SU-DHL-6 (cell line): Measurements from ENCODE around the gene NKD1.

ENCODE experiments used
- H2AFZ ChIP-seq: fragments of 200-600 bp; sonication (generic); 2 replicates; pipeline ENCODE4 v1.6.1; 2014; ENCODE audit warnings: low read depth, mild to moderate bottlenecking, moderate library complexity, mixed read lengths, antibody characterized with exemption, low read length; ENCODE audit not compliant: severe bottlenecking
- H3F3A ChIP-seq: fragments of 200-600 bp; shearing (Covaris generic); 2 replicates; pipeline ENCODE4 v1.6.0; 2016; ENCODE audit warnings: antibody characterized with exemption, mild to moderate bottlenecking; ENCODE audit not compliant: insufficient read depth
- H3K27ac ChIP-seq: fragments of 200-600 bp; sonication (generic); 2 replicates; pipeline ENCODE4 v1.5.1; 2016; ENCODE audit warnings: low read depth, mild to moderate bottlenecking, low read length, moderate library complexity, mixed read lengths
- H3K27me3 ChIP-seq: fragments of 200-600 bp; sonication (generic), shearing (Covaris generic); 2 replicates; pipeline ENCODE4 v1.6.0; 2014; ENCODE audit warnings: mild to moderate bottlenecking, low read length
- H3K36me3 ChIP-seq: fragments of 200-600 bp; sonication (generic); 2 replicates; pipeline ENCODE4 v1.6.1; 2014; ENCODE audit warnings: mild to moderate bottlenecking, low read length, mixed read lengths
- H3K4me2 ChIP-seq: fragments of 300-600, 200-600 bp; shearing (Covaris generic), sonication (generic); 2 replicates; pipeline ENCODE4 v1.6.0; 2014; ENCODE audit warnings: low read length, low read depth, mild to moderate bottlenecking; ENCODE audit not compliant: poor library complexity, severe bottlenecking
- H3K4me3 ChIP-seq: fragments of 200-600 bp; sonication (generic); 2 replicates; pipeline ENCODE4 v1.5.1; 2014; ENCODE audit warnings: antibody characterized with exemption, low read length, mild to moderate bottlenecking, mixed read lengths; ENCODE audit not compliant: insufficient read depth, poor library complexity, severe bottlenecking
- H3K79me2 ChIP-seq: fragments of 200-600 bp; sonication (generic); 2 replicates; pipeline ENCODE4 v1.6.1; 2014; ENCODE audit warnings: mild to moderate bottlenecking, low read length, moderate library complexity; ENCODE audit not compliant: insufficient read depth
- H3K9ac ChIP-seq: fragments of 200-600 bp; sonication (generic); 2 replicates; pipeline ENCODE4 v1.7.0; 2014; ENCODE audit warnings: mild to moderate bottlenecking, low read length
- H3K9me2 ChIP-seq: fragments of 200-600 bp; sonication (generic); replicated peaks from 2 replicates; pipeline ENCODE4 v1.6.1; 2014; ENCODE audit warnings: low read length; ENCODE audit not compliant: insufficient read depth
- H3K9me3 ChIP-seq: fragments of 200-600 bp; sonication (generic); 2 replicates; pipeline ENCODE4 v1.6.1; 2014; ENCODE audit warnings: low read length, mixed read lengths; ENCODE audit not compliant: insufficient read depth
- H4K20me1 ChIP-seq: fragments of 200-600 bp; sonication (generic); 2 replicates; pipeline ENCODE4 v1.6.1; 2014; ENCODE audit warnings: low read depth, mild to moderate bottlenecking, antibody characterized with exemption, low read length, moderate library complexity, mixed read lengths
- CTCF ChIP-seq: fragments of 200-600 bp; sonication (generic); IDR thresholded peaks from one replicate; pipeline ENCODE4 v1.5.1; 2017; ENCODE audit warnings: antibody characterized with exemption, mild to moderate bottlenecking, low read length, moderate library complexity; ENCODE audit not compliant: insufficient read depth, poor library complexity, severe bottlenecking
- EZH2phosphoT487 ChIP-seq: fragments of 200-600 bp; sonication (generic), shearing (Covaris generic); conservative IDR thresholded peaks from 2 replicates; pipeline ENCODE4 v1.6.1; 2018; ENCODE audit warnings: mild to moderate bottlenecking, antibody characterized with exemption, low read length, moderate library complexity, mixed read lengths

Gene NKD1

GRCh38 chr16:50565428-50565827 lies 17.2 kb downstream of the NKD1 start:
- Histone ChIP-seq H3F3A (no peaks in the 10 kb centered on the region), H2AFZ (no peak overlapping the region), H3K9me3 (no peaks in the 10 kb centered on the region), H3K9ac (no peak overlapping the region), H3K9me2 (no peaks in the 10 kb centered on the region), H3K27me3 (no peaks in the 10 kb centered on the region), H3K4me2 (no peak overlapping the region), H4K20me1 (no peaks in the 10 kb centered on the region), H3K27ac (no peak overlapping the region), H3K36me3 (no peaks in the 10 kb centered on the region), H3K4me3 (no peak overlapping the region), H3K79me2 (no peaks in the 10 kb centered on the region)
- TF ChIP-seq CTCF: no peak
- TF ChIP-seq EZH2phosphoT487: no peak

- Histone ChIP-seq H3F3A (no peaks in the 10 kb centered on the region), H3K4me2 (no peak overlapping the region), H3K9me2 (no peaks in the 10 kb centered on the region), H3K27ac (no peak overlapping the region), H3K9ac (no peak overlapping the region), H4K20me1 (no peaks in the 10 kb centered on the region), H3K9me3 (no peaks in the 10 kb centered on the region), H3K36me3 (no peaks in the 10 kb centered on the region), H3K79me2 (no peaks in the 10 kb centered on the region), H2AFZ (no peak overlapping the region), H3K27me3 (no peaks in the 10 kb centered on the region), H3K4me3 (no peak overlapping the region)
- TF ChIP-seq EZH2phosphoT487 (no peak), CTCF (no peak)
Measured at GRCh38 chr16:50566014-50566962, 18.1 kb downstream of the NKD1 start.

- H3K27ac ChIP-seq: no peak overlapping the region
- no peak overlapping the region for H3K9ac ChIP-seq
- H4K20me1 ChIP-seq: no peaks in the 10 kb centered on the region
- no peak overlapping the region for H2AFZ ChIP-seq
- H3K4me2 ChIP-seq: no peak overlapping the region
- H3K36me3 ChIP-seq: no peaks in the 10 kb centered on the region
- H3K27me3 ChIP-seq: no peaks in the 10 kb centered on the region
- no peaks in the 10 kb centered on the region for H3K9me2 ChIP-seq
- H3K9me3 ChIP-seq: no peaks in the 10 kb centered on the region
- no peaks in the 10 kb centered on the region for H3F3A ChIP-seq
- no peak overlapping the region for H3K4me3 ChIP-seq
- no peaks in the 10 kb centered on the region for H3K79me2 ChIP-seq
- TF ChIP-seq EZH2phosphoT487 (no peak), CTCF (no peak)
Measured at GRCh38 chr16:50567651-50568050, 19.5 kb downstream of the NKD1 start.
